ENCODE measurements around the gene CXCR4.

- TF ChIP-seq, protein P1, sequence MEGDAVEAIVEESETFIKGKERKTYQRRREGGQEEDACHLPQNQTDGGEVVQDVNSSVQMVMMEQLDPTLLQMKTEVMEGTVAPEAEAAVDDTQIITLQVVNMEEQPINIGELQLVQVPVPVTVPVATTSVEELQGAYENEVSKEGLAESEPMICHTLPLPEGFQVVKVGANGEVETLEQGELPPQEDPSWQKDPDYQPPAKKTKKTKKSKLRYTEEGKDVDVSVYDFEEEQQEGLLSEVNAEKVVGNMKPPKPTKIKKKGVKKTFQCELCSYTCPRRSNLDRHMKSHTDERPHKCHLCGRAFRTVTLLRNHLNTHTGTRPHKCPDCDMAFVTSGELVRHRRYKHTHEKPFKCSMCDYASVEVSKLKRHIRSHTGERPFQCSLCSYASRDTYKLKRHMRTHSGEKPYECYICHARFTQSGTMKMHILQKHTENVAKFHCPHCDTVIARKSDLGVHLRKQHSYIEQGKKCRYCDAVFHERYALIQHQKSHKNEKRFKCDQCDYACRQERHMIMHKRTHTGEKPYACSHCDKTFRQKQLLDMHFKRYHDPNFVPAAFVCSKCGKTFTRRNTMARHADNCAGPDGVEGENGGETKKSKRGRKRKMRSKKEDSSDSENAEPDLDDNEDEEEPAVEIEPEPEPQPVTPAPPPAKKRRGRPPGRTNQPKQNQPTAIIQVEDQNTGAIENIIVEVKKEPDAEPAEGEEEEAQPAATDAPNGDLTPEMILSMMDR (IDR thresholded peaks at IDR 0.05; ENCODE audit: borderline replicate concordance, extremely low read depth, low read length, poor library complexity, severe bottlenecking): peak; percentile 38
- no peak for TF ChIP-seq EZH2 (IDR thresholded peaks at IDR 0.05; ENCODE audit: borderline replicate concordance, low read depth, low read length, severe bottlenecking)
These were observed at the start of gene CXCR4 for GRCh38 chr2:136117909-136118818.

Measured in DND-41 (cell line).